GM19455 (cell line): ENCODE data around the gene IL9.

ENCODE experiments used
- ATAC-seq: cut with Tn5 transposase; IDR thresholded peaks from one replicate; pipeline ENCODE4 v1.9.1; 2021; ENCODE audit not compliant: unreplicated experiment

Gene IL9

DNA sequence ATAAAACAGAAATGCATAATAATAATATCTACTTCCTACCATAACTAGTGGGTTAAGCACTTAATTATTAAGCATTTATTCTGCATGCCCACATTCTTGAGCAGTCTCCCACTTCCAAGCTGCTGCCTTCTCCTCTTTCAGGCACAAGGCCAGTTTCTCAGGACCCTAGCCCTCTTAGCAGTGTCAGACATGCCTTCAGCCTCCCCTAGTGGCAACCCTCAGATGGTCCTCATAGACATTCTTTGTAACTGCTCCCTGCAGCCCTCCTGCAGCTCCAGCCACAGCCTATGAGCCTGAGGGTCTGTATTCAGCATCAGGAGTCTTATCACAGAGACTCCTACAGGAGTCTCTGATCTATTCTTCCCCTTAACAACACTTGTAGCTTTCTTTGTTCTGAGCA is 3.9 kb downstream of the IL9 start:
- no peak for ATAC-seq

DNA sequence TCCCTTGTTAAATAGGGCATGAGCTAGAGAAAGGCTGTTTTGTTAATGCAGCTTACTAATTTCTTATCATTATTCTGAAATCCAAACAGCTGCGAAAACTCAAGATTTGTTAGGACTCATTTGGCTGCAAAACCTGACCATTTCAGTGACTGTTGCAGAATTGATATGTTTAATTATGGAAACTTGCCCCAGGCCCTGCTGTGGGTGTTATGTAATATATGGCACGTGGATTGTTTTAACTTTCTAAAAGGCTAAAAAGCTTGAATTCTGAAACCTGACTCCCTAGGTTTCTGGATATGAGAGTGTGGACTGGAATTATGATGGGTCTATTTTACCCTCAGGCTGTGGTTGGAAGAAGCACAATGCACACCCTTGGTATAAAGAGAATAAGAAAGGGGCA is 4.4 kb downstream of the IL9 start:
- no peak for ATAC-seq

DNA sequence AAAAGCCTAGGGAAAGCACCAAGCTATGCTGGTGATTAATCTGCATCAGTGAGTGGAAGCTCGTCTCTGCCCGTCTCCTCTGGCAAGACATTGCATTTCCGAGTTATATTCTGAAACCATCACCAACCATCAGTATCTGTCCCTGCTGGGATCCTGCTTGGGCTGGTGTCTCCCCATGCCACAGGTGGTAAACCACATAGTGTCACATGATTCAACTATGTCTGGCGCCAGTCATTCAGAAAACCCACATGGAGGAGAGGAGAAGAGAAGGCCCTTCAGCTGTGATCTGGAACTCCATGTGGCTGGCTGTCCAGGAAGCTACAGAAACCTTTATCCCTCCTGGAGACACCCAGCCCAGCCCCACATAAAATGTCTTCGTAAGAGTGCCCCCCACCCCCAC is 4.8 kb downstream of the IL9 start:
- ATAC-seq: peak; percentile 46

DNA sequence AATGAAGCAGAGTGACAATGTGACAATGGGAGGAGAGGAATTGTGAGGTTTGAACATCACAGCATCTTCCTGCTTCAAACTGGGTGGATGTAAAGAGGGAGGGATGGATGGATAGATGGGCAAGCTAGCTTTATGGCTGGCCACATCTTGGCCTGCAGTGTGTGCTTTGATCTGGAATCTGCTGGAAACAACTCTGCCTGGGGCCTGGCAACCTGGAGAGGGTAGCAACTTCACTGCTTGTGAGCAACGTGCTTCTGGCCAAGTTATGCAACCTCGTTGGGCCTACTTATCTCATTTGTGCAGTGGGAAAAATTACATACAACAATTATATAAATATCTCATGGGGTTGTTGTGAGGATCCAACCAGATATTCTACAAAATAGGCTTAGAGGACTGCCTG is 5.3 kb downstream of the IL9 start:
- ATAC-seq: no peak

DNA sequence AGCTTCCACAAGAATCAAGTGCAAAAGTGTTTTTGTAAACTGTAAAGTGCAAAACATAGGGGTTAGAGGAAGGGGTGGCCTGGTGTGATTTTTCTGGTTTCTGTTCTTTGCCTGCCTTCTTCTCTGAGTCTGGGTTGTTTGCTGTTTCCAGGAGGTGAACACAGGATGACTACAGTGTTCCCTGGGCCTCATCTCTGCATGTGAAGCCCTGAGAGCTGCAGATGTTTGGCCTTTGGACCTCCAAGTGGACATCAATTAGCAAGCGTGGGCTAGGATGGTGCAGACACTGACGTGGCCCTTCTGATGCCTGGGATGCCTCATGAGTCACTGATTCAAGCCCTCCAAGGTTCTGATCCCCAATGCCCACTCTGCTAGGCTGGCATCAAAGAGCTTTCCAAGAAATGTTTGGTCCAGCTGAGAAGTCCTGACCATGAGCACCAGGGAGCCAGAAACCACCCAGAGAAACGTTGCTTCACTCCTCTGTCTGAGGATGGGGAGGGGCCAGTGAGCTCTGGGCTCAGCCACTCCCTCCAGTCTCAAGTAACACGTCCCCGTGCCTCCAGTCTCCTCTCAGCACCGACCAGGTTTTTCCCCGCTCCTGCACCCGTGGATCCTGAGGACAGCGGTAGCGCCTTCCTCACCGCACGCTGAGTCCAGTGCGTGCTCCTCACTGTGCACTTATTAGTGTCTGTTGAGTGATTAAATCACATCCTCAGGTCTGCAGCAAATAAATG is 7.6 kb downstream of the IL9 start:
- no peak for ATAC-seq

DNA sequence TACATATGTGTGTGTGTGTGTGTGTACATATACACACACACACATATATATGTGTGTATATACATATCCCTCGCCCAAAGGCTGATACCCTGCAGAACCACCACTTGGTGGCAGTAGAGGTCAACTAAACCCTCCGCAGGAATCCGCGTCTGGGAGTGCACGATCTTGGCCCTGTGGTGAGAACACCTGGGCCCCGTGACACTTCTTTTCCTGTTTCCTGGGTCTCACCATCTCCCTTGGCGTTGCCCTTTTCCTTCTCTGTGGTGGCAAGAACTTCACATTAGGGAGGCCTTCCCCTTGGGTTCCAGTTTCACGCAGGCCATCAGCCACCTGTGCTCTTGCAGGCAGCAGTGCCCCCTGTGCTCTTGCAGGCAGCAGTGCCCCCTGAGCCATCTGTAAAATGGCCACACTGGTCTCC is 8.2 kb downstream of the IL9 start:
- ATAC-seq: peak; percentile 94

DNA sequence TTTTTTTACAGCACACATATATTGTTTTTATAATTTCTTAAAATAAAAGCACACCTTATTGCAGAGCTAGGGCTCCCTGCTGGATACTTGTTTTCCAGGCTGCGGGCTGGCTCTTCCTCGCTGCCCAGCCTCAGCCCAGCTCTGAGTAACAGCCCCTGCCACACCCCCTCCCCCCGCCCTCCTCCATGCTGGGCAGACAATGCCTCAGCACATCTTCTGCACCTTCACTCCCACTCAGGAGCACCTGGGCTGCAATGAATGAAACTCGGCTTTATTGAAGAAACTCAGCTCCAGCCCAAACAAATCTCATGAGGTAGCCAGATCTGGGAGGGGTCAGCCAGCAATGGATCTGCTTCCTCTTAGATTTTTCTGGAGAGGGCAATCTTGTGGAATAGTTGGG is 9.5 kb downstream of the IL9 start:
- ATAC-seq: no peak

DNA sequence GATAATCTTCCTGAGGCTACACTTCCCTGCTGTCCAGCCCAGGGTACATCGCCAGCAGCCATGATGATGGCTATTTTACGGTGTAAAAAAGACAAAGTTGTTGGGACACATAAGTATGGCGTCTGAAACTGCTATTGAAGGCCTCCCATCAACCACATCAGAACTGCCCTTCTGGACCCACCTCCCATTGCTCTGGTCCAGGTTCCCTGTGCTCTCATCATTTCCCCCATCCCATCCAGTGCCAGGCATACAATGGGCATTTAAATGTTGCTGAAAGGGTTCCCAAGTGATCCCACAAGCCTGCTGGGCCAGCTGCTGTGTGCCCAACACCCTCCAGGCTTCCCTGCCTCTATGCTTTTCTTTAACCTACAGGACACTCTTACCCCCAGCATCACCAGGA is 10.6 kb downstream of the IL9 start:
- no peak for ATAC-seq

DNA sequence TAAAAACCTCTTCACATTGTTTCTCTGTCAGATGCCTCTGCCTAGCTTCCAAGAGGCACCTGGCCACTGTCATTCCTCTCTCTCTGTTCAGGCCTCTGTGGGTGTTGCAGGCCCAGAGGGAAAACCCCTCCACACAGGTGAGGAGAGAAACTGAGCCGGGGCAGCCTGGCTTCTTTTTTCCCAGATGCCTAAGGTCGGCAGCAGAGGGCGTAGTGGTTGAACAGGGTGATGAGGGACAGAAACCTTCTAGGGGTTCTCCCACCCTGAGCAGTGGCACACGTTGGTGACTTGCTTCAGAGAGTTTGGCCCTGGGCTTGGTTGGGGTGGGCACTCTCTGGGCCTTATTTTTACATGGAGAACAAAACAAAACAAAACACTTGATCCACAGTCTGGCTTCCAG is 12.2 kb downstream of the IL9 start:
- no peak for ATAC-seq

DNA sequence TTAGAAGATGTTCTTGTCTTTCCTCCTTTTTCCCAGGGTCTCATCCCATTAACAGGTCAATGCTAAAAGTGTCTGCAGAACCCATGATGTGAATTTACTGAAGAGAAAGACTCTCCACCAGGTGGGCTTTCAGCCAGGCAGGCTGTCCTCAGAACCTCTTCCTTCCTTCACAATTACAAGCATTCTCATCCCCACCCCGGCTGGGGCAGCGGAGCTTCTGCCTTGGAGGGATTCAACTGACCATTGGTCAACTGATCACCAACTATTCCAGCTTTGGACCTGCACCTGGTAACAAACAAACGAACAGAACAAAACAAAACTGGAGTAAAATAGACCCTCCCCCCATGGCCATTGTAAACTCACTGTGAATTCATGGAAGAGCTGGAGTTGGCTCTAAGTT is 12.6 kb downstream of the IL9 start:
- ATAC-seq: no peak

DNA sequence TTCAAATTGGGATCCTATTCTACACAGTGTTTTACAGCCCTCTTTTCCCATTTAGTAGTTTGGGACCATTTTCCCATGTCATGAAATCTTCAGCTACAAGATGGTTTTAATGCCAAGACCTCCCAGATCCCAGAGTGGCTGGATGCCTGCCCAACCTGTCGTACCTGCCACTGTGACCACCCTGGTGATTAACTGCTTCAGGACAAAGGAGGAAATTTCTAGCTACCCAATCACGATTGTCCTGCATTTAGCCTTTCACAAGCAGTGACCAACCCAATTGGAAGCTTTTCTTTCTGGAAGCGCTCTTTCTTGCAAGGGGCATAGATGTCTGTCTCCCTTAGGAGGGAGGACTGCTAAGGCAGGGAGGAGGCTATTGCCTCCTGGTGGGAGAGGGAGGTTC is 13.8 kb downstream of the IL9 start:
- no peak for ATAC-seq

DNA sequence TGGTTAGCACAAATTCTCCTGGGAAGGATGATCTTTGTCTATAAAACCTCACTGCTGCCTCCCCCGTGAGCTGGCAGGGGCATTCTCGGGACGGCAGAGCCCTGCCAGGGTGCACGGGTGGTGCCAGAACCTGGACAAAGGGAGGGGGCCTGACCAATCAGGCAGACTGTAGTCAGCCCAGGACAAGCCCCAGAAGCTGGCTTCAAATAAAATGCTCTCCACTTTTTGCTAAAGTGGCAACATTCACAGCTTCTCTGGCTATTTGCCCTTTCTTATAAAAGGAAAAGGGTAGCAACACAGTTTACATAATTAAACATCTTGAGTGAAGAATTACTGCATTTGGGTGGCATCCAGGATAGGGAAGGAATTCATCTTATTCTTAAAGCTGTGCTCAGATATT is 14.4 kb downstream of the IL9 start:
- ATAC-seq: no peak

DNA sequence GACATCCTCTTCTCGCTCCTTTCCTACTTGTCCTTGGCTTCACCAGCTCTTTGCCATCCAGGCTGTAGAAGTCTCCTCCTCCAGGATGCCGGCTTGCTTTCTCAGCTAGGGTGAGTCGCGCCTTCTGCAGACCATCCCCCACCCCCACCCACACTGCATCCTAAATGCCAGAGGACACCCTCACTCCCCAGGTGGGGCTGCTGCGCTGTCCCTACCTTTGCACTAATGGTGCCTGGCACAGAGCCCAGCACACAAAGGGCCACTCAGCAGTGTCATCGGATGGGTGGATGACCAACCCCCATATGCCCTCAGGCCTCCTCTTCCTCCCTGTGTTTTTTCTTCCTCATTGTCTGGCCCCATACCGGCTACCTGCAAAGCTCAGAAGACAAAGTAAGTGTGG is 14.8 kb downstream of the IL9 start:
- ATAC-seq: no peak

DNA sequence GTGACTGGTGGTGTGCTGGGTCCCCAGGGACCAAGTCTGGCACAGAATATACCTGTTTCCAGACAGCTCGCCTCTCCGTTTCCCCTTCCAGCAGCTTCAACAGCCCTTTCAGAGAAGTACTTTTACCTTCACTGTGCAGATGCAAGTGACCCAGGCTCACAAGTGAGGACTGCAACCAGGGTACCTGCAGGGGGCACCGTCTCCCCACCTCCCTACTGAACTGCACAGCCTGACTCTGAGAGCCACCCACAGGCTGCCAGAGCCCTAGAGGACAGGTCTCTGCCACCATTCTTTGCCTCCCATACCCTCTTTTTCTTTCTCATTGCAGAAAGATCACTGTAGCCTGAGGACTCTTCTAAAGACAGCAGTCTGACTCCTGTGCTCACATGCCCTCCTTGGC is 15.4 kb downstream of the IL9 start:
- ATAC-seq: no peak

DNA sequence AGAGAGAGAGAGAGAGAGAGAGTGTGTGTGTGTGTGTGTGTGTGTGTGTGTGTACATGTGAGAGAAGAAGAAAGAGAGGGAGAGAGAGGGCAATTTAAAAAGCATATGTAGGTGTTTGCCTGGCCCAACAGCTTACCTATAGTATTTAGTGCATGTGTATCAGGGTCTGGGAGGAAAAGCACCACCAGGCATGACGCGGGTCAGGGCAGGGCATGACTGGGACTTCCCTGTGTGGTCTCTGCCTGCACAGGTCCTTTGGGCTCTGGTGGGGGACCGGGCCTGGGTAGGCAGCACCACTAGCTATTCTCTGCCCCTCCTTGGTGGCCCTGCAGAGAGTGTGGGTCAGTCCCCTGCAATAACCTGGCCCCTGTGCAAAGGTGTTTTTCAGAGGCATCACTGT is 16.1 kb downstream of the IL9 start:
- ATAC-seq: no peak

DNA sequence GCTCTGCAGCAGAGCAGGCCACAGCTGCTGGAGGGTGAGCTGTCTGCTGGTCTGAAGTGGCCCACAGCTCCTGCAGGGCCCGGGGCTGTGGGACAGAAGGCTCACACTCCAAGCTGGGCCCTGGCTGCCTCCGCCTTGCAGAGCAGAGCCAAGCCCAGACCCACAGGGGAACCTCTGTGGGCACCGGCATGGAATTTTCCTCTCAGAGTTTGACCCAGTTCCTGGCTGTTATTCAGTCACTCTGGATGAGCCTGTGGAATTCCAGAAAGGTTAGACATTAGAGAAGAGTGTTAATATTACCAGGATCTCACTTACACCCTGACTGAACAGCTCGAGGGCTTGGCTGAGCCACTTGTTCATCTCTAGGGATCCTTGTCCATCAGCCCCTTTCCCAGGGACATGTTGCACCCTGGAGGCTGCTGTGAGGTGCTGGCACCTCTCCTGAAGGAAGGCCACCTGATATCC is 17.5 kb downstream of the IL9 start:
- ATAC-seq: no peak

DNA sequence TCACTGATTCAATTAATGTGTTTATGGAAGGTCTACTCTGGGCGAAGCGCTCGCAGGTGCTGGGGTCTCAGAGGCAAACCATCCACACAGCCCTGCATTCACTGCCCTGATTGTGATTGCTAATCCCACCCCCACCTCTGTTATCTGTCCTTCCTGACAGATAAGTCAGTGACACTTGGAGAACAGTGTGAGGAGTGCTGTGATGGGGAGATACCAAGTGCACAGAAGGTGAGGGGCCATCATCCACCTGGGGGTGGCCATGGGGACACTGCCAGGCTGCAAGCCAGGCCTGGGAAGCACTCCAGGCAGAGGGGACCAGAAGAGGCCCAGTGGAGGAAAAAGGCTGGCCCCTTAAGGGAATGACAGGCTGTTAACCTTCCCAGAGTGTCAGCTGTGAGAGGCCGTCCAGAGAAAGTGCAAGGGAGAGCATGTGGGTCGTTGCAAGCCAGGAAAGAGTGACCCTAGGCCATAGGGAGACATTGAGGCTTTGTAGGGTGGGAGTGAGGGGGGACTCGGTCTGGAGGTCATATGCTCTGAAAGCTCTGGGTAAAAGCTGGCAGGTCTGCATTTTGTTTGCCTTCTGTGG is 18.0 kb downstream of the IL9 start:
- no peak for ATAC-seq

DNA sequence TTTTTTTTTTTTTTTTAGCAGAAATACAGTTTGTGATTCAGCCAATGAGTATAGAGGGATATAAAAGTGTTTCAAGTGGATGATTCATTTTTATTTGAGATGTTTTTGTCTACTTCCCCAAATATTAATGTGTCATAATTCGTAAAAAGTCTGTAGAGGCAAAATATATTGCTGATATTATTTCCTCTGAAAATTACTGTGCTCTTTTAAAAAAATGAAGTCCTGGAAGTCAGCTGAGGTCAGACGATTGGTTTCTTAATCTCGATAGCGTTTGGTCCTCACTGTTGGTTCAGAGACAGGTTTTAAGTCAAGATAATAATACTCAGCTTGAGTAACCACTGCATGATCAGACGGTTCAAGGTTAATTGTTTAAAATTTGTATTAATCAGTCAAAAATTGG is 19.5 kb downstream of the IL9 start:
- ATAC-seq: no peak

DNA sequence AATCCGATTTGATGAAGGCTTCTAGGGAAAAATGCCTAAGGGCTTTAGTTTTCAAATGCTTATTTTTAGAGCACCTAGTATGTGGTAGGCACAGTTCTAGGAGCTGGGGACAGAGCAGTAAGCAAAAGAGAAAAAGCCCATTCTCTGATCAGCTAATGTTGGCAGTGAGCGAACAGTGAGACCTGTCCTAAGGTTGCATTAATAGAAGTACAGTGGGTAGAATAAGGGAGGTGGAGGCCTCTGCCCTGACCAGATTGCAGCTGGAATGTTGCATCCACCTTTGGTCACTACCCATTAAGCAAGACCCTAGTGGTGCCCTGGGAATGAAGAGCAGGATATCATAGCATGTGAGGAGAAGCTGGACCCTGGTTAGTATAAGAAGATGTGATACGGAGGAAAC is 20.1 kb downstream of the IL9 start:
- ATAC-seq: no peak

DNA sequence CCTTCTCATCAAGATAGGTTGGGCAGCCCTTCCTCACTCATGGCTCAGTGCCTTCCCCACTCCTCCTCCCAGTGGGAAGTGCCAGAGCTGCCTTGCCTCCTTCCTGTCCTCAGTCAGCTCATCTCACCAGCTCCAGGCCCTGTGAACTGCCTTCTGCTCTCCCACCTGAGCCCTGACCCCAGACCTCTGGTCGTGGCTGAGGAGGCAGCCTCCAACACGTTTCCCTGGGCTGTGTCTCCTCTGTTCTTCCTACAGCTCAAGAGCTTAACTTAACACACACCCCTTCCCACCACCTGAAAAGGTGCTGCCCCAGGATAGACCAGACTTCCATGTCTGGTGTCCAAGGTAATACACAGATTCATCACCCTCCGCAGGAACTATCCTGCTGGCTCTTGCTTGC is 21.2 kb downstream of the IL9 start:
- ATAC-seq: no peak

DNA sequence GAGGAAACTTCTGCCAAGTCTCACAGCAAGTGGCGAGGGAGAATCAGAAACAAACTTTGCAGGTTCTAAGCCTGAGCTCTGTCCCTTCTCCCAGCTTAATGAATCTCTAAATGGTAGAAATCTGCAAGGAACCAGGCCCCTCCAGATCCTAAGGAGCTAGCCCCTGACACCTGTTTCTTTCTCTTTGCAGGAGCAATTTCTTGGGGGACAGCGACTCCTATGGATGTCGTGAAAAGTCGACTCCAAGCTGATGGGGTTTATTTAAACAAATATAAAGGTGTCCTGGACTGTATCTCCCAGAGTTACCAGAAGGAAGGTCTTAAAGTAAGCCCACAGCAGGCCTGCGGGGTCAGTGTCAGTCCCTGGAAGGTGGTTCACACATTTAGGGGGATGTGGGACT is 21.8 kb downstream of the IL9 start:
- ATAC-seq: no peak

DNA sequence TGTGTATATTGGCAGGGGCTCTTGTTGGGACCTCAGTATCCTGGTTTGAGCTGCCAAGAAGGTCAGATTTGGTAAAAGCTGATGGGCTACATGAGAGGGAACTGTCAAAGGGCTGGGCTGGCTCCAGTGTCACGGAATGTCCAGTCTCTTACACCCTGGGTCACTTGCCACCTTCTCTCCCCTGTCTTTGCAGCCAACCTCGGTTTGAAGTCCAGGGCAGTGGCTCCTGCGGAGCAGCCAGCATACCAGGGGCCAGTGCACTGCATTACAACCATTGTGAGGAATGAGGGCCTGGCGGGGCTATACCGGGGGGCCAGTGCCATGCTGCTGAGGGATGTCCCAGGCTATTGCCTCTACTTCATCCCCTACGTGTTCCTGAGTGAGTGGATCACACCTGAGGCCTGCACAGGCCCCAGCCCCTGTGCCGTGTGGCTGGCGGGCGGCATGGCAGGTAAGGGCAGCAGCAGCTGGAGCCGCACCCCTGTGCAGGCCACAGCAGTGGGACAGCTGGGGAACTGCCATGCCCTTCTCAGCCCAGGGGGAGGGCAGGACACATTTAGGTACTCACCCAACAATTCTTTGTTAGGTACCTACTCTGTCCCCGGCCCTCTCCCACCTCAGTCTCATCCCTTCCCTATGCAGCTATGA is 24.2 kb downstream of the IL9 start:
- no peak for ATAC-seq

DNA sequence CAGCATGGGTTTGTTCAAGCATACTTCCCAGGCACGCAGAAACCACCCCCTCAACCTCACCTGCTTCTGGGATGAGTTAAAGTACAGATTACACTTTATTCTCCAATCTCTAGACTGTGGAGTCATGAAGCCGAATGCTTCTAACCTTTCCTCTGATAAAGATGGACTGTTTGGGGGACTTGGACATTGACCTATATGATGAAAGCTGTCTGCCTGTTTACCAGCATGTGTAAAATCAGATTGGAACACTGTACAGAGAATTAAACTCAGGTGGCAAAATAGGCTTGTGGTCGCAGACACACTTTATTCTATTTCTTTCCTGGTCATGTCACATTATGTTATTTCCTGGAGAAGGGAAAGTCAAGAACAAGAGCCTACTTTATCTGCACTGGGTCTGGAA is 25.7 kb downstream of the IL9 start:
- no peak for ATAC-seq
